ENCODE results near the gene PKP1. TPM values are rescaled to one million over a fixed set of nuclear protein-coding genes. Genes with fewer than 3 reads are reported as not detected.

PKP1 gene
- total and polyA plus RNA-seq, 2 of the 4 experiments (the other 2 are of a cell fraction) = 0.18 to 0.36 TPM

DNA sequence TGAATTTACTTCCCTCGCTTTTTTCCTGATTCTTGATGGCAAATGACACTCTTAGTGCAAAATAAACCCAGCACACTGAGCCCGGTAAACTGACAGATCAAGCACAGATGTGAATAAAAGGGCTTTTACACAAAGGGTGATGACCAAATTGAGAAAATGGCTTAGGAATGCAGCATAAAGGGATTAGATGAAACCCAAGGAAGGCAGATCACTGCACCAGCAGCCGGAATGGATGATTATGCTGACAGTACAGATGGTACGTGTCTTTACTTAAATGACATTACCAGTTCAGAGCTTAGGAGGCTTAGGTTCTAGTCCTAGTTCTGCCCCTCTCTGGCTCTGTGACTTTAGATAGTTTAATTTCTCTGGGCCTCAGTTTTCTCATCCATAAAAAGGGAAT is 12.0 kb downstream of the PKP1 start:
- no peak overlapping the region for H3K4ac ChIP-seq (ENCODE audit: low read depth, low read length)
- no peak for DNase-seq
- no peak overlapping the region for H4K5ac ChIP-seq (ENCODE audit: low read depth, low read length)
- no peak for ATAC-seq (ENCODE audit: low read depth)
- H3K14ac ChIP-seq (replicated peaks; ENCODE audit: low read depth, low read length) = no peak overlapping the region
- H3K56ac ChIP-seq (ENCODE audit: extremely low read depth, insufficient read depth, low read length) = no peak overlapping the region
- WGBS, 2 experiments (ENCODE audit: extremely low coverage in 2 of 2, insufficient read length in 1 of 2) = 82% methylated on average over 2 of the region's 4 CpGs; no CpG with 5 or more reads in 1 of the 2 experiments
- dilution Hi-C loops (cut with HindIII; ENCODE audit: low sequenced_read_pairs, unreplicated experiment) (no loop called here), in situ Hi-C loops (cut with MboI; ENCODE audit: low sequenced_read_pairs) (no loop called here), intact Hi-C loops (cut with micrococcal nuclease) (no loop called here)
- no peak overlapping the region for H2BK15ac ChIP-seq (ENCODE audit: low read depth, low read length)
- H2AFZ ChIP-seq (replicated peaks; ENCODE audit: low read length, poor library complexity) = no peak overlapping the region
- no peak overlapping the region for H4K91ac ChIP-seq (ENCODE audit: insufficient read depth, low read depth, low read length)
- H4K8ac ChIP-seq (ENCODE audit: low read depth in 2 of 2, low read length in 2 of 2) = no peak overlapping the region
- H3K4me2 ChIP-seq (ENCODE audit: low read depth, low read length) = no peak overlapping the region
- H4K20me1 ChIP-seq (ENCODE audit: insufficient read depth, low read length) = no peaks in the 10 kb centered on the region
- H3K27me3 ChIP-seq (ENCODE audit: control insufficient read depth, insufficient read depth, low read length) = peaks cover 68% of the 10 kb centered on the region
- H3K23ac ChIP-seq (ENCODE audit: low read depth, low read length) = no peak overlapping the region
- H2BK20ac ChIP-seq (ENCODE audit: low read depth, low read length) = no peak overlapping the region
- no peak overlapping the region for H3K27ac ChIP-seq (ENCODE audit: insufficient read depth, low read length)
- H3K4me3 ChIP-seq (ENCODE audit: insufficient read depth, low read depth, low read length) = no peak overlapping the region
- BruUV-seq (replicated peaks) = no TSS peak
- H3K18ac ChIP-seq (ENCODE audit: low read depth, low read length) = no peak overlapping the region
- H2BK120ac ChIP-seq (ENCODE audit: low read depth, low read length) = no peak overlapping the region
- H3K9ac ChIP-seq (ENCODE audit: low read depth, low read length) = no peak overlapping the region
- H3K79me1 ChIP-seq (ENCODE audit: low read depth in 1 of 2, low read length in 2 of 2) = no peaks in the 10 kb centered on the region
- H2AK9ac ChIP-seq (replicated peaks; ENCODE audit: low read depth, low read length, poor library complexity) = no peak overlapping the region
- H3K9me3 ChIP-seq (ENCODE audit: control insufficient read depth, insufficient read depth, low read length) = no peaks in the 10 kb centered on the region
- TF ChIP-seq RAD21 (IDR thresholded peaks at IDR 0.05; ENCODE audit: low read length) = no peak
- no peak for TF ChIP-seq MAZ (IDR thresholded peaks at IDR 0.05; ENCODE audit: borderline replicate concordance, low read depth, low read length)
- no peak for TF ChIP-seq RCOR1 (IDR thresholded peaks at IDR 0.05; ENCODE audit: insufficient replicate concordance, low read length)
- no peaks in the 10 kb centered on the region for H3K4me1 ChIP-seq (ENCODE audit: control insufficient read depth, insufficient read depth, low read length)
- H3K9me1 ChIP-seq (ENCODE audit: insufficient read depth, low read length) = no peaks in the 10 kb centered on the region
- H3K36me3 ChIP-seq (ENCODE audit: control insufficient read depth, insufficient read depth, low read length) = no peaks in the 10 kb centered on the region
- POLR2A ChIA-PET (ENCODE audit: unreplicated experiment) = no interaction called here
- no peak overlapping the region for H2BK5ac ChIP-seq (ENCODE audit: low read depth, low read length, poor library complexity, severe bottlenecking)
- no peak overlapping the region for H2AK5ac ChIP-seq (ENCODE audit: low read depth, low read length)
- CTCF ChIA-PET = no interaction called here

All from IMR-90 (cell line).